ENCODE measurements around the gene MX1. TPM values are rescaled to one million over a fixed set of nuclear protein-coding genes. Genes with fewer than 3 reads are reported as not detected.

Gene MX1
- total RNA-seq, 1 experiment from 2014 or later: 2.0 TPM

DNA sequence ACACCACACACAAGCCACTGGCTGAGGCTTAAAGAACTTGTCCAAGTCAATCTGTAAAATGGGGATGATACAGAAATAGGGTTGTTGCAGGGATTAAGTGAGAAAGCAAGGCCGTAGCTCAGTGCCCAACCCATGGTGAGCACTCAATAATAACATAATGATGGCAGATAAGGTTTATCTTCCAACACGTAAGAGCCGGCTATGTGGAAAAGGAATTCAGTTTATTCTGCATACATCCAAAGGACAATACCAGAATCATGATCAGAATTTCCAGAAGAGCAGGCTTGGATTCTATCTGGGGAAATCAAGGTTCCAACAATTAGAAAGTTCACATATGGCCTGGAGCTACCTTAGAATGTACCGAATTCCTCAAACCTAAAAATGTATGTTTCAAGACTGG lies 77.3 kb downstream of the MX1 start:
- Histone ChIP-seq H3K36me3 (ENCODE audit: control insufficient read depth in 1 of 2, insufficient read depth in 2 of 2, low read length in 2 of 2) (no peaks in the 10 kb centered on the region), H3K79me2 (ENCODE audit: insufficient read depth, low read length) (no peaks in the 10 kb centered on the region), H3K4me3 (replicated peaks in 1 of 2; ENCODE audit: low read depth in 1 of 2, low read length in 2 of 2) (no peak overlapping the region), H3K27me3 (ENCODE audit: insufficient read depth, low read length) (peaks cover 10% of the 10 kb centered on the region), H3K27ac (ENCODE audit: low read depth, low read length) (no peak overlapping the region), H3K4me1 (ENCODE audit: control insufficient read depth in 1 of 2, insufficient read depth in 2 of 2, low read length in 2 of 2) (no peaks in the 10 kb centered on the region), H3K9me2 (ENCODE audit: insufficient read depth) (no peaks in the 10 kb centered on the region), H3K9ac (ENCODE audit: low read length) (no peak overlapping the region), H2AFZ (ENCODE audit: low read depth, low read length, poor library complexity, severe bottlenecking) (no peak overlapping the region), H4K20me1 (ENCODE audit: insufficient read depth) (no peaks in the 10 kb centered on the region), H3K9me3 (ENCODE audit: control insufficient read depth in 1 of 2, insufficient read depth in 1 of 2, low read depth in 1 of 2, low read length in 2 of 2) (no peaks in the 10 kb centered on the region), H3K4me2 (ENCODE audit: low read length) (no peak overlapping the region)
- CTCF ChIA-PET: no interaction called here
- no peak for ATAC-seq
- POLR2A ChIA-PET: no interaction called here
- intact Hi-C loops (cut with micrococcal nuclease): no loop called here
- BruUV-seq (replicated peaks): no TSS peak
- RAD21 ChIA-PET (ENCODE audit: low non-redundant PET in 1 of 2, low total read pairs in 2 of 2, uncharacterized antibody in 2 of 2, unreplicated experiment in 2 of 2): no interaction called here
- TF ChIP-seq ELF1 (IDR thresholded peaks at IDR 0.05; ENCODE audit: borderline replicate concordance, low read depth) (no peak), ZNF274 (IDR thresholded peaks at IDR 0.05; ENCODE audit: low read depth, low read length) (no peak), SP1 (IDR thresholded peaks at IDR 0.05; ENCODE audit: low read depth) (no peak), POLR2A (IDR thresholded peaks at IDR 0.05; ENCODE audit: borderline replicate concordance, extremely low read depth, insufficient read depth, insufficient read length) (no peak), SIN3A (IDR thresholded peaks at IDR 0.05; ENCODE audit: low read depth) (no peak), EGR1 (IDR thresholded peaks at IDR 0.05; ENCODE audit: low read depth) (no peak), EZH2phosphoT487 (IDR thresholded peaks at IDR 0.05; ENCODE audit: borderline replicate concordance) (no peak), POLR2AphosphoS5 (IDR thresholded peaks at IDR 0.05; ENCODE audit: low read depth, low read length) (no peak), CBX3 (IDR thresholded peaks at IDR 0.05; ENCODE audit: low read depth) (no peak), SRF (IDR thresholded peaks at IDR 0.05; ENCODE audit: low read depth) (no peak)
- TF ChIP-seq, protein P1, sequence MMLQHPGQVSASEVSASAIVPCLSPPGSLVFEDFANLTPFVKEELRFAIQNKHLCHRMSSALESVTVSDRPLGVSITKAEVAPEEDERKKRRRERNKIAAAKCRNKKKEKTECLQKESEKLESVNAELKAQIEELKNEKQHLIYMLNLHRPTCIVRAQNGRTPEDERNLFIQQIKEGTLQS (IDR thresholded peaks at IDR 0.05): no peak
- DNase-seq (ENCODE audit: low read depth, low spot score): no peak

- Histone ChIP-seq H3K79me2 (ENCODE audit: insufficient read depth, low read length) (no peaks in the 10 kb centered on the region), H2AFZ (ENCODE audit: low read depth, low read length, poor library complexity, severe bottlenecking) (no peak overlapping the region), H4K20me1 (ENCODE audit: insufficient read depth) (no peaks in the 10 kb centered on the region), H3K9me2 (ENCODE audit: insufficient read depth) (no peaks in the 10 kb centered on the region), H3K4me2 (ENCODE audit: low read length) (no peak overlapping the region), H3K4me1 (ENCODE audit: control insufficient read depth in 1 of 2, insufficient read depth in 2 of 2, low read length in 2 of 2) (no peaks in the 10 kb centered on the region), H3K27me3 (ENCODE audit: insufficient read depth, low read length) (peaks cover 10% of the 10 kb centered on the region), H3K36me3 (ENCODE audit: control insufficient read depth in 1 of 2, insufficient read depth in 2 of 2, low read length in 2 of 2) (no peaks in the 10 kb centered on the region), H3K9ac (ENCODE audit: low read length) (no peak overlapping the region), H3K27ac (ENCODE audit: low read depth, low read length) (no peak overlapping the region), H3K4me3 (replicated peaks in 1 of 2; ENCODE audit: low read depth in 1 of 2, low read length in 2 of 2) (no peak overlapping the region), H3K9me3 (ENCODE audit: control insufficient read depth in 1 of 2, insufficient read depth in 1 of 2, low read depth in 1 of 2, low read length in 2 of 2) (no peaks in the 10 kb centered on the region)
- POLR2A ChIA-PET: no interaction called here
- ATAC-seq (no peak), DNase-seq (ENCODE audit: low read depth, low spot score) (no peak)
- CTCF ChIA-PET: no interaction called here
- no TSS peak for BruUV-seq (replicated peaks)
- RAD21 ChIA-PET (ENCODE audit: low non-redundant PET in 1 of 2, low total read pairs in 2 of 2, uncharacterized antibody in 2 of 2, unreplicated experiment in 2 of 2): no interaction called here
- intact Hi-C loops (cut with micrococcal nuclease): no loop called here
- TF ChIP-seq CEBPB (IDR thresholded peaks at IDR 0.05; ENCODE audit: low read depth) (no peak), FOSL1 (IDR thresholded peaks at IDR 0.05; ENCODE audit: low read depth) (no peak), CTCF (IDR thresholded peaks at IDR 0.05 in 2 of 3, conservative IDR thresholded peaks at IDR 0.05 in 1 of 3; ENCODE audit: borderline replicate concordance in 1 of 3, insufficient read depth in 1 of 3, low read depth in 2 of 3, low read length in 2 of 3) (no peak), RAD21 (IDR thresholded peaks at IDR 0.05; ENCODE audit: low read depth) (no peak), MAX (IDR thresholded peaks at IDR 0.05) (no peak), TCF7L2 (IDR thresholded peaks at IDR 0.05; ENCODE audit: borderline replicate concordance, extremely low read depth, insufficient read depth, insufficient read length) (no peak), SP1 (IDR thresholded peaks at IDR 0.05; ENCODE audit: low read depth) (no peak), POLR2AphosphoS5 (IDR thresholded peaks at IDR 0.05; ENCODE audit: low read depth, low read length) (no peak), SRF (IDR thresholded peaks at IDR 0.05; ENCODE audit: low read depth) (no peak), ZBTB33 (IDR thresholded peaks at IDR 0.05; ENCODE audit: extremely low read depth, insufficient replicate concordance, low read length) (no peak), ZFX (IDR thresholded peaks at IDR 0.05) (no peak), EZH2 (IDR thresholded peaks at IDR 0.05) (no peak)
Observed at GRCh38 chr21:41504030-41504429, 78.0 kb downstream of the MX1 start.
